GM19043 (cell line): ENCODE results near the gene LRRC37B.
"Not testable (repeated sequence)": the region's sequence is repeated elsewhere in the genome, so short reads cannot be mapped to it uniquely, and the experiment has no call there.

Source experiments
- ATAC-seq: cut with Tn5 transposase; IDR thresholded peaks from one replicate; pipeline ENCODE4 v1.9.1; 2021; ENCODE audit warnings: low read depth; ENCODE audit not compliant: unreplicated experiment

The LRRC37B gene

DNA sequence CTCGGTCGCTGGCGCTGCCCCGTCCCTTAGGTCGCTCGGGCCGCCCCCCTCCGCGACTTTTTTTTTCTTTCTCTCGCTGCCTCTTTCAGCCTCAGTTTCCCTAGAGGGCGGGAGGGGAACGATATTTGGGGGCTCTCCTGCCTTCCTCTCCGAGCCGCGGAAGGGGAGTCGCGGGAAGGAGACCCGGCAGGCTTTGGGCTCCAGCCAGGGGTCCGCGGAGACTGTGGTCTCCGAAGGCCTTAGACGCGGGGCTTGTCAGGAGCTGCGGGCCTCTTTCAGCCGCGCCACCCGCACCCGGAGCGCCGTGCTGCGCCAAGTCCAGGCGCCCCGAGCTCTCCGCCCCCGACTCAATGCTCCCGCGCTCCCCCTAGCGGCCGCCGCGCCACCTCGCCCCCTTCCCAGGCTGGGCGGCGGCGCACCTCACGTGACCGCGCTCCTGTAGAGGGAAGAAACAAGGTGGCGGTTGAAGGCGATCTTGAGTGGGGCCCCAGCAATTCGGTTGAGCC, at the start of gene LRRC37B:
Gene LRRC37B, plus strand, starts transcription at position 427 of the 506 bp plus-strand sequence. CDS start 14,010 bp downstream, outside the sequence.
- peak; percentile 81 for ATAC-seq

DNA sequence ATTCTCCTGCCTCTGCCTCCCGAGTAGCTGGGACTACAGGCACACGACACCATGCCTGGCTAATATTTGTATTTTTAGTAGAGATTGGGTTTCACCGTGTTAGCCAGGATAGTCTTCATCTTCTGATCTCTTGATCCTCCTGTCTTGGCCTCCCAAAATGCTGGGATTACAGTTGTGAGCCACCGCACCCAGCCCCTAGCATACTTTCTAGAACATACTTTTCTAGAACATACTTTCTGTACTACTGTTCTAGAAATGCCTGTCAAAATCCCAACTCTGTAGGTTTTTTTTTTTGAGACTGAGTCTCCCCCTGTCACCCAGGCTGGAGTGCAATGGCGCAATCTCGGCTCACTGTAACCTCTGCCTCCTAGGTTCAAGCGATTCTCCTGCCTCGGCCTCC, 43.1 kb upstream of the LRRC37B start:
- ATAC-seq: not testable (repeated sequence)

DNA sequence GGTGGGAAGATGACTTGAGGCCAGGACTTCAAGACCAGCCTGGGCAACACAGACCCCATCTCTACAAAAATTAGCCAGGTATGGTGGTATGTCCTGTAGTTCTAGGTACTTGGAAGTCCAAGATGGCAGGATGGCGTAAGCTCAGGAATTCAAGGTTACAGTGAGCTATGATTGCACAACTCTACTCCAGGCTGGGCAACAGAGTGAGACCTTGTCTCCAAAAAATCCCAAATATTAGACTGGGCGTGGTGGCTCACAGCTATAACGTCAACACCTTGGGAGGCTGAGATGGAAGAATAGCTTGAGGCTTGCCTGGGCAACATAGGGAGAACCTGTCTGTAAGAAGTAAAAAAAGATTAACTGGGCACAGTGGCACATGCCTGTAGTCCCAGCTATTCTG, 39.5 kb upstream of the LRRC37B start:
- ATAC-seq: no peak

DNA sequence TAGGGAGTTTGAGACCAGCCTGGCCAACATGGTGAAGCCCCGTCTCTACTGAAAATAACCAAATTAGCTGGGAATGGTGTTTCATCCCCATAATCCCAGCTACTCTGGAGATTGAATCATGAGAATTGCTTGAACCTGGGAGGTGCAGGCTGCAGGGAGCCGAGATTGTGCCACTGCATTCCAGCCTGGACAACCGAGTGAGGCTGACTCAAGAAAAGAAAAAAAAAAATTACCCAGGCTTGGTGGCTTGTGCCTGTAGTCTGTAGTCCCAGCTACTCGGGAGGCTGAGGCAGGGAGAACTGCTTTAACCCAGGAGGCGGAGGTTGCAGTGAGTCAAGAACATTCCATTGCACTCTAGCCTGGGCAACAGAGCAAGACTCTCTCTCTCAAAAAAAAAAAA, 36.8 kb upstream of the LRRC37B start:
- ATAC-seq: not testable (repeated sequence)

DNA sequence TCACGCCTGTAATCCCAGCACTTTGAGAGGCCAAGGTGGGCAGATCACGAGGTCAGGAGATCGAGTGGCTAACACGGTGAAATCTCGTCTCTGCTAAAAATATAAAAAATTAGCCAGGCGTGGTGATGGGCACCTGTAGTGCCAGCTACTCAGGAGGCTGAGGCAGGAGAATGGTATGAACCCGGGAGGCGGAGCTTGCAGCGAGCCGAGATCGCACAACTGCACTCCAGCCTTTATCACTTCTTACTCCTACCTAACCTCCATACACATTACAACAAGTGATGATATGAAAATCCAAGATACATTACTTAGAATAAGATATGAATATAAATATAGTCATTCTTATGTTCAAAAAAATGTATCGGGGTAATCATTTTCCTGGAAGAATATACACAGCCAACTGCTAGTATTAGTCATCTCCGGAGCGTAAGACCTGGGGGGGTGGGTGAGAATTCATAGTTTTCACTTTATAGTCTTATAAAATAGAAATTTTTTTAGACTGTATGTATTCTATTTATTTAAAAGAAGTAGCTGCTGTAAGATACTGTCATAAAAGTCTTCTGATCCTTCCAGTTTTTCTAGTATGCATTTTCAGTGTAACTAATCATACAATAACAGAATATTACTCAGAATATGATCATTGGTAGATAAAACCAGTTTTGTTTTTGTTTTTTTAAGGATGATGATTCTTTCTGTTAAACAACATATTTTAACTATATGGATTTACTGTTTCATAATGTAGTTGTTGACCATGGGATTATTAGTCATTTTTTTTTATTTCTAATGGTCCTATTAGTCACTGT, 32.7 kb upstream of the LRRC37B start:
- ATAC-seq: not testable (repeated sequence)

DNA sequence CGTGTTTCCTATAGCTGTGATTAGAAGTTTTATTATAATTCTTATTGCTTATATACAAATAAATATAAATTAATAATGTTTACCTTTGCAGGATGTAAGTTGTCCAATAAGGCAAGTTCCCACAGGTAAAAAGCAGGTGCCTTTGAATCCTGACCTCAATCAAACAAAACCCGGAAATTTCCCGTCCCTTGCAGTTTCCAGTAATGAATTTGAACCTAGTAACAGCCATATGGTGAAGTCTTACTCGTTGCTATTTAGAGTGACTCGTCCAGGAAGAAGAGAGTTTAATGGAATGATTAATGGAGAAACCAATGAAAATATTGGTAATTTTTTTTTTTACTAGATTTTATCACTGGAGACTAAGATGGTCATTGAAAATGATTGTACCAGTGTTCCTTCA, 31.8 kb upstream of the LRRC37B start:
- not testable (repeated sequence) for ATAC-seq

DNA sequence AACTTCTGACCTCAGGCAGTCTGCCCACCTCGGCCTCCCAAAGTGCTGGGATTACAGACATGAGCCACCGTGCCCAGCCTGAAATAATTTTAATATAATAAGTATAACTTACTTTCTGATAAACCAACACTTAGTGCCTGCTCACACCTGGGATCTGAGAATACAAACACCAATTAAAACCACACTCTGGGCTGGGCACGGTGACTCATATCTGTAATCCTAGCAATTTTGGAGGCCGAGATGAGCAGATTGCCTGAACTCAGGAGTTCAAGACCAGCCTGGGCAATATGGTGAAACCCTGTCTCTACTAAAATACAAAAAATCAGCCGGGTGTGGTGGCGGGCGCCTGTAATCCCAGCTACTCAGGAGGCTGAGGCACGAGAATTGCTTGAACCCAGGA, 15.4 kb upstream of the LRRC37B start:
- ATAC-seq: not testable (repeated sequence)

DNA sequence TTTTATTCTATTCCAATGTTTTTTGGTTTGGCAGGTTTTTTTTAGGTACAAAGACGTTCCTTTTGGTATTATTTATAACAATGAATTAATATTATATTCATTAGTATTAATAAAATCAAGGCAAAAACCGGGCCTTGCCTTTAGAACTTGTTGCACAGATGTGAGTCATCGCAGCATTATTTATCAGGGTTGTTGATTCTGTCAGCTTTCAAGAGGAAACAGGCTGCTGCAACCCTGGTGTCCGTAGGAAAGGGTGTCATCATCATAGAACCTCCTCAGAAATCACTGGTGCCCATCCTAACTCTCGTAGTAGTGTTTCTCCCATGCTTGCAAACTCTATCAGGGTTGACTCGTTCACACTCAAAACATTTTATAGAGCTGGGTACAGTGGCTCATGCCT, 10.2 kb upstream of the LRRC37B start:
- ATAC-seq: no peak

DNA sequence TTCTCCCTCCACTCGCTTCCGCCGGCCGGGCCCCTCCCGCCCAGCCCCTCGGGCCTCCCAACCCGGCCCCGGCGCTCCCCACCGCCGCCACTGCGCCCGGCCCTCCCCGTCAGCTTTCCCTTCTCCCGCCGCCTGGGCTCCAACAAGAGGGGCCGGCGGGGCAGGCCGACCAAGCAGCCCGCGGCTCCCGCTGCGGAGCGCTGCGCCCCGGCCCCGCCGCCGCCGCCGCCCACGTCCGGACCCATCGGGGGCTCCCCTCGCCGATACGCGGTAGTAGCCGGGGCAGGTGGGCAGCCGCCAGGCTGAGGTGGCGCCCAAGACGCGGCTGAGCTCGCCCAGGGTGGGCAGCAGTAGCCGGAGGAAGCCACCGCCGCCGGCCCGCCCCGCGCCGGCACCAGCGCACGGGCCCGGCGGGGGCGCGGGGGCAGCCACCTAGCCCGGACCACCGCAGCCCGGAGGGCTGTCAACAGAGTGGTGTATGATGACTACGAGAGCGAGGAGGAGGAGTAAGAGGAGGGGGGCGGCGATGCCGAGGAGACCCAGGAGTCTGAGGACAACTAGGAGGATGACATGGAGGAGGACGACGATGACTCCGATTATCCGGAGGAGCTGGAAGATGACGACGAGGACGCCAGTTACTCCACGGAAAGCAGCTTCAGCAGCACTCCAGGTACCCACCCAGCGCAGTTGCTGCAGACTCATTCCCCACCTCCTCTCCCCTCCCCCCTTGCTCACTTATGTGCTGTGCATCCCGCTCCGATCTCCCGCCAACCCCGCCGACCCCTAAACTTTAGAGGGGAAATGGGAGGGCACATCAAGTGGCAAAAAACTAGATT, 498 bp downstream of the LRRC37B start:
- peak; percentile 42 for ATAC-seq

DNA sequence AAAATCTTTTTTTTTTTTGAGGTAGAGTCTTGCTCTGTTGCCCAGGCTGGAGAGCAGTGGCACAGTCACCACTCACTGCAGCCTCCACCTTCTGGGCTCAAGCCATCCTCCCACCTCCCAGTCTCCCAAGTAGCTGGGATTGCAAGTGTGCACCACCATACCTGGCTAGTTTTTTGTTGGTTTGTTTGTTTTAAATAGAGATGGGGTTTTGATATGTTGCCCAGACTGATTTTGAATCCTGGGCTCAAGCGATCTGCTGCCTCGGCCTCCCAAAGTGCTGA, 2.0 kb downstream of the LRRC37B start:
- no peak for ATAC-seq

DNA sequence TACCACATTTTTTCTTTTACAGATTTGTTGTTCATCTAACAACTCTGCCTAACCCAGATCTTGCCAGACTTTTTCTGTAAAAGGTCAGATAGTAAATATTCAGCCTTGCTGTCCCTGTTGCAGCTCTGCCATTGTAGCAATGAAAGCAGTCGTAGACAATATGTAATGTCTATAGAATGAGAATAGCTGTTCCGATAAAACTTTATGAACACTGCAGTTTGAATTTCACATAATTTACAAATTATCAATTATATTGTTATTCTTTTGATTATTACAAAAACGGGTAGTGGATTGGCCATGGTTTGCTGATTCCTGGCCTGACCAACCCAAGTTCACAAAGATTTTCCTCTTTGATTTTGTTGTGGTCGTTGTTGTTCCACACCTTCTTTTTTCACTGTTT, 2.9 kb downstream of the LRRC37B start:
- no peak for ATAC-seq

DNA sequence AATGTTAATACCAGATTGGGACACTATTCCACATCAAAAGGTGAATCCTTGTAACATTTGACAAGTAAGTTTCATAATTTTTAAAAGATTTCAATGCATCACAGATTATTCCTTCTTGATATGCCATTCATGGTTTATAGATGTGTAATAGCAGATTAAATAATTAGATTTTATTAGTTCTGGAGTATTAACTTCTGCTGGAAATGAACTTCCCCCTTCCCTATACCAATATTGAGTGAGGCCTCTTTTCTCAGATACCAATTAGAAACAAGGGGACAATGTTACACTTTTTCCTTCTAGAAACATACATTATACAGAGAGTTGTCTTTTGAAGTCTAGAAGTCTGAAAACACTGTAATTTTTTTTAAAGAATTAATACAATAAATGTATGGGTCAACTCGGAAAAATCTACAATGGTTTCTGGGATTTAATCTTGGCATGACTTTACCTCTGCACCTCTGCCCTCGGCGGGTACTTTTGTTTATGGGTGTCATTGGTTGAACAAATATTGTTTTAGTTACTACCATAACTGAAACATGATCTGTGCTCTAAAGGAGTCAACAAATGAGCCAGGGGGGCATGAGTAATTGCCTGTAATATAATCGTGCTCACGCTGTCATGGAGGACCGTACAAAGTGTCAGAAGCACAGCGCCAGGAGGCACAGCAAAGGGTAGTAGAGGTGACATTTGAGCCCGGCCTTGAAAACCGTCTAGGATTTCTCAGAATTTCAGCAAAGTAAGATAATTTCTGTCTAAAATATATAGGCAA, 8.2 kb downstream of the LRRC37B start:
- no peak for ATAC-seq

DNA sequence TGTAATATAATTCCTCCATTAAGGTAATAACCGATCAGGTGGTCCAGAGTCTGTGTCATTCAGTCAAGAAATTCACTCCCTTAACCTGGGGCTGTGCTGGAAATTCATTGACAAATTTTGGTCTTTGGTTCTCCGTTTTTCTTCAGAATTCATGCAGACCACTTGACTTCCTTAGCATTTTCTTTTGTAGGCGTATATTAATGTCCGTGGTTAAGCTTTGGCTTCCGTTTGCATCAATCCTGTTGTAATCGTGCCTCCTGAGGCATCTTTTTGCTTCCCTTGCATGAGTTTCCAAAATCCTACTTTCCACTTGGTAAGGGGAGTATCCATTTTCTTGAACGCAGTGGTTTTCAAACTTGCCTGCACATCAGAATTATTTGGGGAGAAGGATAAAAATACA, 9.0 kb downstream of the LRRC37B start:
- ATAC-seq: no peak

DNA sequence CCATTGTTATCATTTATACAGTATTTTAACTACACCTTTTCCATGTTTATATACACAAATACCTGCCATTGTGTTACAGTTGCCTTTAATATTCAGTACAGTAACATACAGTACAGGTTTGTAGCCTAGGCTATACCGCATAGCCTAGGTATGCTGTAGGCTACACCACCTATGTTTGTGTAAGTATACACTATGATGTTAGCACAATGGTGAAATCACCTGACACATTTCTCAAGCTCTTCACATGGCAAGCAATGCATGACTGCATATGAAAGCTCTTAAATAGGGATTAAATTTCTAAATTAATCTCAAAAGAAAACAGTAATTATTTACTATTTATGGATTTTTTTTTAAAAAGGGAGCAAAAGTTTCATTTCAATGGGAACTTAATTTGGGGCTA, 12.0 kb downstream of the LRRC37B start:
- no peak for ATAC-seq

DNA sequence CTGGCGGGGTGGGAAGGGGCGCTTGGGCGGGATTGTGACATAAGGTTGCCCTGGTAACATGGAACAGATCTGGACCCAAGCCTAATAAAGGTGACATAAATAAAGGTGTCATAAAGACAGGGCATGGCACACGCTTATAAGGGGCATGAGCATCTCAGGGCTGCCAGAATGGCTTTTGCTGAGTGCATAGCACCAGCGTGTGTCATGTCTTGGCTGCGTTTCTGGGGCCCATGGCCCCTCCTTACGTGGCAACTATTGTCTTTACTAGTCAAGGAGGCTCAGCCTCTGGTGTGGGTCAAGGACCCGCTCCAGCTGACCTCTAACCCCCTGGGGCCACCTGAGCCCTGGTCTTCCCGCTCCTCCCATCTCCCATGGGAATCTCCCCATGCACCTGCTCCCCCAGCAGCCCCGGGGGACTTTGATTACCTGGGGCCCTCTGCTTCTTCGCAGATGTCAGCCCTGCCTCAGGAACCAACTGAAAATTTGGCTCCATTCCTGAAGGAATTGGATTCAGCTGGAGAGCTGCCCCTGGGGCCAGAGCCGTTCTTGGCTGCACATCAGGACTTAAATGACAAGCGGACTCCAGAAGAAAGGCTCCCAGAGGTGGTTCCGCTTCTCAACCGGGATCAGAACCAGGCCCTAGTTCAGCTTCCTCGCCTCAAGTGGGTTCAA, 13.9 kb downstream of the LRRC37B start:
- no peak for ATAC-seq

DNA sequence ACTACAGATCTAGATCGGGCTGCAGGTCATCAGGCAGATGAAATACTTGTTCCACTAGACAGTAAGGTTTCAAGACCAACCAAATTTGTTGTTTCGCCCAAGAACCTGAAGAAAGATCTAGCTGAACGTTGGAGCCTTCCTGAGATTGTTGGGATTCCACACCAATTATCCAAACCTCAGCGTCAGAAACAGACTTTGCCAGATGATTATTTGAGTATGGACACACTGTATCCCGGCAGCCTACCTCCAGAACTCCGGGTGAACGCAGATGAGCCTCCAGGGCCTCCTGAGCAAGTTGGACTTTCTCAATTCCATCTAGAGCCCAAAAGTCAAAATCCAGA, 14.4 kb downstream of the LRRC37B start:
- ATAC-seq: no peak

DNA sequence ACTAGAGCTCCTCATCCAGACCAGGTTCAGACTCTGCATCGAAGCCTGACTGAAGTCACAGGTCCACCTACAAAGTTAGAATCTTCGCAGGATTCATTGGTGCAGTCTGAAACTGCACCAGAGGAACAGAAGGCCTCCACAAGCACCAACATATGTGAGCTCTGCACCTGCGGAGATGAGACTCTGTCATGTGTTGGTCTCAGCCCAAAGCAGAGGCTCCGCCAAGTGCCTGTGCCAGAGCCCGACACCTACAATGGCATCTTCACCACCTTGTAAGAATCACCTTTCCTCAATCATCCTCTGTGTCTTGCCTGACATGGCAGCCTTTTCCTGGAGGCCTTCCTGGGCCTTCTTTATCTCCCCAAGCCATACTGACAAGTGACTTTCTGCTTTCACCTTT, 15.4 kb downstream of the LRRC37B start:
- ATAC-seq: not testable (repeated sequence)

DNA sequence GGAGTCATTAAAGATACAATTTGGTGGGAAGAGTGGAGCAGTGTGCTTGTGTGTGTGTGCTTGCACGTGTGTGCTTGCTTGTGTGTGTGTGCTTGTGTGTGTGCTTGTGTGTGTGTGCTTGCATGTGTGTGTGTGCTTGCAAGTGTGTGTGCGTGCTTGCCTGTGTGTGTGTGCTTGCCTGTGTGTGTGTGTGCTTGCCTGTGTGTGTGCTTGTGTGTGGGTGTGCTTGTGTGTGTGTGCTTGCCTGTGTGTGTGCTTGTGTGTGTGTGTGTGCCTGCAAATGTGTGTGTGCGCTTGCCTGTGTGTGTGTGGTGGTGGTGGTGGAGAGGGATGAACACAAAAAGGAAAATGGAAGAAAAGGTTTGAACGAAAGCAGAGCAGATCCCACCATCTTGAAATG, 20.1 kb downstream of the LRRC37B start:
- not testable (repeated sequence) for ATAC-seq

DNA sequence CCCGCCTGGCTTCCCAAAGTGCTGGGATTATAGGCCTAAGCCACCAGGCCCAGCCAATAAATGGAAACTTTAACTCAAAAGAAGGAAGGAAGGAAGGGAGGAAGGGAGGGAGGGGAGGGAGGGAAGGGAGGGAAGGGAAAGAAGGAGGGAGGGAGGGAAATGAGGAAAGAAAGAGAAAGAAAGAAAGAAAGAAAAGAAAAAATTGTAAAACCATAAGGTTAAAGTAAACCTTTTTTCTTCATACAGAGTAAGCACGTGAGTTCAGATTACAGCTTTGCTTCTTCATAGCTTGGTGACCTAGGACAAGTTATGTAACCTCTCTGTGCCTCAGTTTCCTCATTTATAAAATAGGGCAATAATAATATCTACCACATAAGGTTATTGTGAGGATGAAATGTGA, 26.0 kb downstream of the LRRC37B start:
- no peak for ATAC-seq

DNA sequence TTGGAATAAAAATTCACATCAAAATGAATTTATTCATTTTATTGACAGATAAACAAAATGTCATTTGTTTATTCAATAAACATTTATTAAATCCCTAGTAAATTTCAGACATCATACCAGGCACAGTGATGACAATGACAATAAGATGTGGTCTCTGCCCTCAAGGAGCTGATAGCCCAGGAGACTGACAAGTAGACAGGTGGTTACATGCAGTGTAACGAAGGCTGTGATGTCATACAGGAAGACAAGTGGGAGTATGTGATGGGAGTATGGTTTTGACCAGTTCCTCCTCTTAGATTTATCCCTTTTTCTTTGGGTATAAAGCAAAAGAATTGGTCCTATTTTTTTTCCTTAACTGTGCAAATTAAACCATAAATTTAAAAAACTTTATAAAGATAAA, 26.6 kb downstream of the LRRC37B start:
- ATAC-seq: not testable (repeated sequence)

DNA sequence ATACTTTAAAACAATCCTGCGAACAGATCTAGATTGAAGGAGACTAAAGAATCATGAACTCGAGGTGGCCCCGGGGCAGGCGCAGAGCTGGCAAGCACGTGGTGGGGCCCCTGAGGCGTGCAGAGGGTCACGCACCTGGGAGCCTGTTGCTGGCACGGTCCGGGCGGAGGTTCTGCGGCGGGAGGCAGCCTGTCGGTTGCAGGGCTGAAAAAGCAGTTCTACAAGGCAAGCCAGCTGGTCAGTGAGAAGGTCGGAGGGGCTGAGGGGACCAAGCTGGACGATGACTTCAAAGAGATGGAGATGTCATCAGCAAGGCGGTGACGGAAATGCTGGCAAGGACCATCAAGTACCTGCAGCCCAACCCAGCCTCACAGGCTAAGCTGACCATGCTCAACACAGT, 33.1 kb downstream of the LRRC37B start:
- ATAC-seq: not testable (repeated sequence)
